T-cell (primary cell): ENCODE measurements around the gene MITF. TPM values are rescaled to one million over a fixed set of nuclear protein-coding genes. Genes with fewer than 3 reads are reported as not detected.

Experiments used
- ATAC-seq, 4 experiments: fragments of 200-7000 bp in 3 of 4; fragments of 150-1000 bp in 1 of 4; cut with Tn5 transposase; replicated peaks in 1 of 4; 1 replicate in 3 of 4; 2 replicates in 1 of 4; pipeline ENCODE4 v1.10.0; 2021; ENCODE audit warnings: moderate library complexity in 3 of 4, mild to moderate bottlenecking in 2 of 4, moderate number of reproducible peaks in 1 of 4
- CTCF ChIA-PET, 2 donors: fragments of 300-600 bp; sonication (Branson Sonifier 250); formaldehyde crosslinking; loops; one replicate each; lab custom pipeline; 2022; ENCODE audit warnings: antibody characterized with exemption in 2 of 2; lab: Charles Lee
- POLR2A ChIA-PET, 2 donors: fragments of 300-600 bp; sonication (Branson Sonifier 250); formaldehyde crosslinking; loops; one replicate each; lab custom pipeline; 2022; ENCODE audit warnings: antibody characterized with exemption in 2 of 2; lab: Charles Lee
- DNase-seq, 35 experiments: peaks; one replicate each; pipeline versions ENCODE4 v3.0.0 to v3.0.0-alpha.2; 2013 to 2023
- H3K27ac ChIP-seq: one replicate; pipeline ENCODE4 v1.5.1; 2013; ENCODE audit warnings: low read length
- H3K27me3 ChIP-seq, 2 experiments: replicated peaks in 1 of 2; 1 replicate in 1 of 2; 2 replicates in 1 of 2; pipeline versions ENCODE4 v1.6.1 to v1.7.0; 2013; ENCODE audit warnings: low read length in 1 of 2, mixed read lengths in 1 of 2; ENCODE audit not compliant: control insufficient read depth in 2 of 2, insufficient read depth in 2 of 2; ENCODE audit errors: extremely low read depth in 1 of 2
- H3K36me3 ChIP-seq, 2 donors: 1 replicate in 1 of 2; 2 replicates in 1 of 2; pipeline versions ENCODE4 v1.6.1 to v1.7.0; 2013; ENCODE audit warnings: low read length in 1 of 2; ENCODE audit not compliant: control insufficient read depth in 2 of 2, insufficient read depth in 1 of 2; ENCODE audit errors: extremely low read depth in 1 of 2
- H3K4me1 ChIP-seq, 2 experiments: 1 replicate in 1 of 2; 2 replicates in 1 of 2; pipeline versions ENCODE4 v1.6.1 to v1.7.0; 2013; ENCODE audit warnings: low read length in 2 of 2, mixed read lengths in 1 of 2; ENCODE audit not compliant: insufficient read depth in 2 of 2, control insufficient read depth in 1 of 2; ENCODE audit errors: extremely low read depth in 1 of 2
- H3K4me3 ChIP-seq, 2 donors: 1 replicate in 1 of 2; 2 replicates in 1 of 2; pipeline versions ENCODE4 v1.5.1 to v1.7.0; 2013; ENCODE audit warnings: mild to moderate bottlenecking in 2 of 2, low read length in 1 of 2, moderate library complexity in 1 of 2; ENCODE audit not compliant: control insufficient read depth in 1 of 2; ENCODE audit errors: extremely low read depth in 1 of 2
- H3K9me3 ChIP-seq: 2 replicates; pipeline ENCODE4 v1.7.0; 2013
- H3K27ac Mint-ChIP-seq, 2 donors: one replicate each; pipeline ENCODE4 v1.8.0; 2020 to 2021; ENCODE audit warnings: mild to moderate bottlenecking in 2 of 2, mixed read lengths in 2 of 2
- H3K27me3 Mint-ChIP-seq, 2 donors: one replicate each; pipeline ENCODE4 v1.8.0; 2021 to 2022; ENCODE audit warnings: mixed read lengths in 2 of 2
- H3K36me3 Mint-ChIP-seq: one replicate; pipeline ENCODE4 v1.8.0; 2021; ENCODE audit warnings: mixed read lengths
- H3K4me1 Mint-ChIP-seq, 3 donors: one replicate each; pipeline ENCODE4 v1.8.0; 2020 to 2022; ENCODE audit warnings: mixed read lengths in 3 of 3, mild to moderate bottlenecking in 1 of 3
- H3K4me3 Mint-ChIP-seq, 3 donors: one replicate each; pipeline ENCODE4 v1.8.0; 2020 to 2022; ENCODE audit warnings: mild to moderate bottlenecking in 3 of 3, mixed read lengths in 3 of 3, moderate library complexity in 3 of 3
- H3K9me3 Mint-ChIP-seq, 3 donors: one replicate each; pipeline ENCODE4 v1.8.0; 2020 to 2022; ENCODE audit warnings: mixed read lengths in 3 of 3
- WGBS: methylation state at CpG from one replicate; pipeline ENCODE4 v1.1.5; 2013; ENCODE audit warnings: missing lambda C conversion rate; ENCODE audit not compliant: insufficient coverage; 5-methylcytosine and 5-hydroxymethylcytosine counted together
- total RNA-seq, 35 experiments: library from RNA in 6 of 35; stranded (reverse) in 6 of 35; fragments of 120-200 nt in 1 of 35; gene quantifications; one replicate each; pipeline versions ENCODE4 v1.2.1 to v1.2.4 and lab custom pipeline; 2013 to 2026

Gene MITF
- total RNA-seq, 5 donors from 2014 or later (not counting 1 experiment from before 2014, with no cell fraction given), result 0.09 to 0.51 (median 0.24) TPM; not detected in 1

DNA sequence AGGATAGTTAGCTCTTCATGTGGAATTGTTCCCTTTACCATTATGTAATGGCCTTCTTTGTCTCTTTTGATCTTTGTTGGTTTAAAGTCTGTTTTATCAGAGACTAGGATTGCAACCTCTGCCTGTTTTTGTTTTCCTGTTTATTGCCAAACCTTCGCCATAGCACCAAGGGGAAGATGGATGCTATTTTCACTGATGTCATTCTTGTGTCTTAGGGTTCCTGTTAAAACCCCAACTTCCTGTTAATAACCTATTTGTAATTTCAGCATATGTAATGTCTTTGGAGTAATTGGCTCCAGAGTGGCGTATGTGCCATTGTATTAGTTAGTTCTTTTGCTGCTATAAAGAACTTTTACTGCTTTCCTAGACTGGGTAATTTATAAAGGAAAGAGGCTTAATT, 271.1 kb downstream of the MITF start:
- POLR2A ChIA-PET, result no interaction called here
- H3K4me3 Mint-ChIP-seq, result no peak overlapping the region
- WGBS, result no CpG with 5 or more reads among the region's 2 CpGs

DNA sequence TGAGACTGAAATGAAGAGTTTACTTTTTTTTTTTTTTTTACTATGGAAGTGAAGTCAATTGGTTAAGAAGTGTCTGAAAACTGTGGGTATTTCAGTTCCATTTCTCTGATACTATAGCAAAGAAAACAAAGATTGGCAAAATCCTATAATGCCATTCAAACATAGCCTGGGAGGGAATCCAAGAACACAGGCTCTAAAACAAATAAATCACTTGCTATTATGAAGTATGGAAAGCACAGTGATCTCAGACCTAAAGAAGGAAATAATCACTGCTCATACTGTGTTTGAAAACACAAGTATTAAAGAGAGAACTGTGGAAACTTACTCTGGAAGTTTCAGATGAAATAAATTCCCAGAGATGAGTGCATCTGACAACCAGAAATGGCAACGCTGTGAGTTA, 272.3 kb downstream of the MITF start:
- Histone ChIP-seq H3K4me1 (no peaks in the 10 kb centered on the region), H3K36me3 (no peaks in the 10 kb centered on the region), H3K27ac (no peak overlapping the region), H3K27me3 (no peaks in the 10 kb centered on the region), H3K4me3 (no peak overlapping the region), H3K9me3 (no peaks in the 10 kb centered on the region)
- Mint-ChIP-seq H3K4me1 (no peaks in the 10 kb centered on the region), H3K4me3 (no peak overlapping the region), H3K27me3 (no peaks in the 10 kb centered on the region), H3K27ac (no peak overlapping the region), H3K9me3 (peaks cover 0 to 3% (median 0%) of the 10 kb centered on the region in 3 donors), H3K36me3 (no peaks in the 10 kb centered on the region)
- CTCF ChIA-PET, result interaction anchor here in 1 of 2 donors (0.7 kb wide), 1 partner anchor 21 kb away, joined by 4 read pairs; no protein-coding TSS in a partner anchor
- DNase-seq (no peak), ATAC-seq (no peak)
- POLR2A ChIA-PET, result no interaction called here
- no CpG with 5 or more reads among the region's 1 CpG for WGBS

More for the DNA sequence above, 271.1 kb downstream of the MITF start:
- Histone ChIP-seq H3K9me3 (no peaks in the 10 kb centered on the region), H3K27ac (no peak overlapping the region), H3K4me3 (no peak overlapping the region), H3K4me1 (no peaks in the 10 kb centered on the region), H3K36me3 (no peaks in the 10 kb centered on the region), H3K27me3 (no peaks in the 10 kb centered on the region)
- no peak for ATAC-seq
- no peaks in the 10 kb centered on the region for H3K27me3 Mint-ChIP-seq
- no peak for DNase-seq
- H3K4me1 Mint-ChIP-seq, result no peaks in the 10 kb centered on the region
- peaks cover 0 to 3% (median 0%) of the 10 kb centered on the region in 3 donors for H3K9me3 Mint-ChIP-seq
- CTCF ChIA-PET, result no interaction called here
- no peak overlapping the region for H3K27ac Mint-ChIP-seq
- no peaks in the 10 kb centered on the region for H3K36me3 Mint-ChIP-seq
